LHCN-M2 (cell line): ENCODE results near the gene HPRT1. TPM values are rescaled to one million over a fixed set of nuclear protein-coding genes. Genes with fewer than 3 reads are reported as not detected.

Experiments used
- DNase-seq: peaks from one replicate; pipeline ENCODE4 v3.0.0-alpha.2; 2012; ENCODE audit warnings: low read depth
- total RNA-seq: library from RNA; depleted of rRNA; stranded (reverse); fragments of >200 nt; gene quantifications from 2 replicates; pipeline ENCODE4 v1.2.3, GENCODE V29; 2014

HPRT1 gene
- total RNA-seq, 1 experiment from 2014 or later, result 8.8 TPM

- DNase-seq, result no peak
Observed at GRCh38 chrX:134476284-134476683, 16.3 kb downstream of the HPRT1 start.

GRCh38 chrX:134478374-134478773 is 18.4 kb downstream of the HPRT1 start:
- DNase-seq, result no peak

GRCh38 chrX:134480061-134480460 is 20.1 kb downstream of the HPRT1 start:
- peak; percentile 19 for DNase-seq

- no peak for DNase-seq
Observed at GRCh38 chrX:134481339-134481738, 21.4 kb downstream of the HPRT1 start.

GRCh38 chrX:134482371-134482770 is 22.4 kb downstream of the HPRT1 start:
- DNase-seq, result no peak

GRCh38 chrX:134484039-134484438 is 24.1 kb downstream of the HPRT1 start:
- DNase-seq, result peak; percentile 45

- DNase-seq, result no peak
Observed at GRCh38 chrX:134501941-134502340, 42.0 kb downstream of the HPRT1 start.

- no peak for DNase-seq
Observed at GRCh38 chrX:134502686-134503085, 42.7 kb downstream of the HPRT1 start.

GRCh38 chrX:134512566-134512965 is 52.6 kb downstream of the HPRT1 start:
- peak; percentile 79 for DNase-seq

- no peak for DNase-seq
Observed at GRCh38 chrX:134513091-134513490, 53.1 kb downstream of the HPRT1 start.

GRCh38 chrX:134520860-134521390 is 61.0 kb downstream of the HPRT1 start:
- peak; percentile 63 for DNase-seq

GRCh38 chrX:134524181-134524580 is 64.2 kb downstream of the HPRT1 start:
- no peak for DNase-seq

GRCh38 chrX:134525086-134525792 is 65.3 kb downstream of the HPRT1 start:
- no peak for DNase-seq

GRCh38 chrX:134526399-134526798 is 66.4 kb downstream of the HPRT1 start:
- DNase-seq, result no peak

- DNase-seq, result no peak
Observed at GRCh38 chrX:134528960-134529359, 69.0 kb downstream of the HPRT1 start.

GRCh38 chrX:134529481-134529880 is 69.5 kb downstream of the HPRT1 start:
- no peak for DNase-seq

GRCh38 chrX:134530845-134531244 is 70.9 kb downstream of the HPRT1 start:
- DNase-seq, result no peak

GRCh38 chrX:134533352-134533751 is 73.4 kb downstream of the HPRT1 start:
- DNase-seq, result no peak

GRCh38 chrX:134533952-134534351 is 74.0 kb downstream of the HPRT1 start:
- no peak for DNase-seq

GRCh38 chrX:134537179-134537955 is 77.4 kb downstream of the HPRT1 start:
- peak; percentile 81 for DNase-seq

GRCh38 chrX:134538316-134538715 is 78.4 kb downstream of the HPRT1 start:
- DNase-seq, result no peak

GRCh38 chrX:134541906-134542305 is 81.9 kb downstream of the HPRT1 start:
- no peak for DNase-seq

- DNase-seq, result peak; percentile 82
Observed at GRCh38 chrX:134542485-134542884, 82.5 kb downstream of the HPRT1 start.
